ENCODE results near the gene TNFAIP8L3.
"Not testable (repeated sequence)": the region's sequence is repeated elsewhere in the genome, so short reads cannot be mapped to it uniquely, and the experiment has no call there.

The TNFAIP8L3 gene

GRCh38 chr15:51060030-51060673, 34.6 kb downstream of the TNFAIP8L3 start:
- no peak for DNase-seq (ENCODE audit: low read depth in 2 of 2)

- DNase-seq (ENCODE audit: low read depth in 2 of 2) = no peak
Measured at GRCh38 chr15:51054535-51054934, 40.2 kb downstream of the TNFAIP8L3 start.

DNA sequence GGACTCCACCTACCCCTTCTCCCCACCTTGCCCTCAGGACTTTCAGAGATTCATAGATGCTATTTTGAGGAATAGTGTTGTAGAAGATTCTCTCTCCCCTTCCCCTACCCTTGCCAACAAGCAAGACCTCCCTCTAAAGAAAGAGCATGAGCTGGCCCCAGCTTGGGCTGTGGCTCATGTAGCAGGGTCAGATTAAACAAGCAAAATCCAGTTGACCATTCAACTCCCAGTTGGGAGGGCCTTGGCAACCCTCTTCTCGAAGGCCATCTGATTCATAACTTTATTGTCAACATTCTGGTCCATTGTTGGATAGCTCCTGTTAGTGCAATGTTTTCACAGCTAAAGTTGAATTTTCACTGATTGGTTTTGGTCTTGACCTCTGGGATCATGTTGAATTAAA, 41.1 kb downstream of the TNFAIP8L3 start:
- no peak for DNase-seq (ENCODE audit: low read depth in 2 of 2)

GRCh38 chr15:51051776-51052175, 42.9 kb downstream of the TNFAIP8L3 start:
- DNase-seq (ENCODE audit: low read depth in 2 of 2) = no peak

DNA sequence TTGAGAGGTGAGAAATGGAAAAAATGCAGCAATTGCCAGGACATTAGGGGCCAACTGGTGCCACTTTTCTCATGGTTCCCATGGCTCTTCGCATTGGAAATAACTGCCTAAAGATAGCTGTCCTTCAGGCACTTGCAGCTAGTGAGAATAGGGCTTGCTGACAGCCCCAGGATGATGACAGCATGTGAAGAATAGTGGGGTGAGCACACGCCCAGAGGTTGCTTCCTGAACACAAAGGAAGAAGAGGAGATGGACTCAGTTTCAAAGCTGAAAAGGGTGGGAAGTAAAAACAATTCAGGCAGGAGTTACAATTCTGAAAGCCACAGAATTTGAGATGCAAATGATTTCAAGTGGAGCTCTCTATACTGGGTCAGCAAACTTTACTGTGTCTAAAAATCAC, 45.6 kb downstream of the TNFAIP8L3 start:
- no peak for DNase-seq (ENCODE audit: low read depth in 2 of 2)

GRCh38 chr15:51048308-51048707, 46.4 kb downstream of the TNFAIP8L3 start:
- no peak for DNase-seq (ENCODE audit: low read depth in 2 of 2)

DNA sequence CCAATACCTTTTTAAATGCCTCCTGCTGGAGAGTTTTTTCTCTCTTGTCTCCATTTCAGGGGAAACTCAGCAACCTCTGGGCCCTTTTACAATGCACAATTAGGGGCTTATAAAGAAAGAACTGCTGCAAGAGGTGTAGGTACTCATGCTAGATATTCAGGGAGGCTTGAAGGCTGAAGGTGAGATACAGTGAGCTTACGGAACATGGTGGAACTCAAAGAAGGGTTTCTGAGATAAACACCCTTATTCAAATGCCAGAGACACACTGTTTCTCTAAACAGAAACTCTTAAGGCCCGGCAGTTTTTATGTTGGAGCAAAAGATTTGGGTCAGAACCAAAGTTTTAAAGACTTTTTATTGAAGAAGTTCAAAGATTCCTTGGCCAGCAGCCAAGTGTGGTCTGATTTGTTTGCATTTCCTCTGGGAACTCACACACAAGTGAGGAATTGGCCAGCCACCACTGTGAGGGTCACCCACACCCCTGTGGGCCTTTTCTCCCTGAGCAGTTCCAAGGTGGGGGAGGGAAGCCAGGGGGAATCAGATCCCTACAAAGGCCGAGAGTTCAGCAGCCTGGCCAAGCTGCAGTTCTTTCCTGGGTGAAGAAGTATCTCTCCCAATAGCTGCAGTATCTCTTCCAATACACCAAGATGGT, 47.8 kb downstream of the TNFAIP8L3 start:
- DNase-seq (ENCODE audit: low read depth in 2 of 2) = no peak

GRCh38 chr15:51046016-51046415, 48.7 kb downstream of the TNFAIP8L3 start:
- DNase-seq (ENCODE audit: low read depth in 2 of 2) = no peak

DNA sequence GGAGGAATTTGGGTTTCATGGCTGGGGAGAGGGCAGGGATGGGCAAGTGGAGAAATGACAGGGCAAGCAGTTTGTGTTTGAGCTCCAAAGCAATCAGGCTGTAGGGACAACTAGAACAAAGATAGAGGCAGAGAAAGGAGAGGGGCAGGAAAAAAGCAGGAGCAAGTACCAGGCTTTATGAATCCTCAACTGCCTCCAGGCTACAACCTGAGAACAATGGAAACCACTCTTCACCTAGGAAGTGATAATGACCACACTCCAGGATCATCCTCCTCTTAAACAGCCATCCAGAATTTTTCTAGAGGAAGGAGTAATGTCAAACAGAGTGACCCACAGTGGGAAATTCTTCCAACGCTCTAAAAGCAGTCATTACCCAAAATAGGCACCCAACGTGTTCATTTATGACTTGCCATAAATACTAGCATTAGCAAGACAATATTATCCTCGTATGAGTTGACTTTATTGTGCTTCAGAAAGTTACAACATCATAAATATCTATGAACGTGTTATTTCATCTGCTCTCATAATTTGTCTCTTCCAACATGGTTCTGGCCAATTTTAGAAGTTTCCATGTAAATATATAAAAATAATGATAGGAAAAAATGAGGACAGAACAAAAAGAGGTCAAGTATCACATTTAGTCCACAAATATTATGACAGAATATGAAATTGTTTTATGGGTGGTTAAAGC, 50.5 kb downstream of the TNFAIP8L3 start:
- DNase-seq (ENCODE audit: low read depth in 2 of 2) = no peak

GRCh38 chr15:51038974-51039319, 55.8 kb downstream of the TNFAIP8L3 start:
- DNase-seq (ENCODE audit: low read depth in 2 of 2) = no peak

GRCh38 chr15:51038162-51038973, 56.3 kb downstream of the TNFAIP8L3 start:
- no peak for DNase-seq (ENCODE audit: low read depth in 2 of 2)

GRCh38 chr15:51037474-51037873, 57.2 kb downstream of the TNFAIP8L3 start:
- DNase-seq (ENCODE audit: low read depth in 2 of 2) = not testable (repeated sequence)

DNA sequence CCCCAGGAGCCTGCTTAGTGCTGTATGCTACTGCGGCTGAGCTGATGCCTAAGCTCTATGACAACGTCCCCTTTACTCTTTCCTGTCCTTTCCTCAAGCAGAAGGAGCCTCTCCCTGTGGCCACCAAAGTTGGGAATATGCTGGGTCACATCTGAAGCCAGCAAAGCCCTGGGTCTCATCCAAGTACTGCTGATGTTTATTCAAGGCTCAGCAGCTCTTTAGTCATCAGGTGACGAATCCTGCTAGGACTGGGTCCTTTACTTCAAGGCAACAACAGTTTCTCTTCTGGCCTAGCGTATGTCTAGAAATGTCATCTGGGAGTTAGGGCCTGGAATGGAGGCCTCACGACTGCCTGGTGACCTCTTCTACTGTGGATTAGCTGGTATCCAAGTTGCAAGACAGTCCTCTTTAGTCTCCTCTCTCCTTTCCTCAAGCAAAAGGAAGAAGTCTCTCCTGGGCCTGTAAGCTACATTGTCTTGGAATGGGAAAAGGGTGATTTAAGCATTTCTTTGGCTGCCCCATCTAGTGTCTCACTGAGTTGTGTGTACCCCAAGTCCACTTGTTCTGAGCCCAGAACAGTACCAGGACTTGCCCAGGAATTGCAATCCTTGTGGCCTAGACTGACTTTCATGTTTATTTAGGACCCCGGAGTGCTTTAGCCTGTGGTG, 63.9 kb downstream of the TNFAIP8L3 start:
- no peak for DNase-seq (ENCODE audit: low read depth in 2 of 2)

- no peak for DNase-seq (ENCODE audit: low read depth in 2 of 2)
Measured at GRCh38 chr15:51025454-51025846, 69.3 kb downstream of the TNFAIP8L3 start.

DNA sequence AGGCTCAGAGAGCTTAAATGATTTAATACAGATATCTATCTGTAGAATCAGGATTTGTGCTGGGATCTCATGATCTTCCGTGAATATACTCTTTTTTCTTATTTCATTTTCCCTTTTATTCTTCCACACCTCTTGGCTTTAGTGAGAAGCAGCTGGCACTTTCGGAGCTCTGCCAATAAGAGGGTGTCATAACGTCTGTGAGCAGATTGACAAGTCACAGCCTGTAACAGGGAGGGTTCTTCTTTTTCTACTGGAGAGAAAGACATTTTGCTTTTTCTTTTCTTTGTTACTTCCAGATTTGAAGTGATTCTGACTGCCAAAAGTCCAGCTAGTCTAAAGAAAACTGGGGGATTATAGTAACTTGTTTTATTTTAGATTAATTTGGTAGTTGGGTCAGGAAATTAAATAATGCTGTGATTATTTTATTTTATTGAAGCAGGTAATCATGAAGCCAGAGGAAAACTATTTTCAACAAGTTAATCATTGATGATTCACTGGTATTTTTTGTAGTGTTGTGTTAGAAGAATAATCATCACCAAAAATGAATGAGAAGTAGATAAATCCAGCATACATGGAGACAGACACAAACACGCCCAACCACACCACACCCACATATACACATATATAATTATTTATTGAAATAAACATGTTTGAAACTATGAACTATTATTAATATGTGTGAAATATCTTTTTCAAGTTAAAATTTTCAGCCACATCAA, 69.8 kb downstream of the TNFAIP8L3 start:
- DNase-seq (ENCODE audit: low read depth in 2 of 2) = no peak

- no peak for DNase-seq (ENCODE audit: low read depth in 2 of 2)
Measured at GRCh38 chr15:51023499-51023898, 71.2 kb downstream of the TNFAIP8L3 start.

- no peak for DNase-seq (ENCODE audit: low read depth in 2 of 2)
Measured at GRCh38 chr15:51022206-51022605, 72.5 kb downstream of the TNFAIP8L3 start.

DNA sequence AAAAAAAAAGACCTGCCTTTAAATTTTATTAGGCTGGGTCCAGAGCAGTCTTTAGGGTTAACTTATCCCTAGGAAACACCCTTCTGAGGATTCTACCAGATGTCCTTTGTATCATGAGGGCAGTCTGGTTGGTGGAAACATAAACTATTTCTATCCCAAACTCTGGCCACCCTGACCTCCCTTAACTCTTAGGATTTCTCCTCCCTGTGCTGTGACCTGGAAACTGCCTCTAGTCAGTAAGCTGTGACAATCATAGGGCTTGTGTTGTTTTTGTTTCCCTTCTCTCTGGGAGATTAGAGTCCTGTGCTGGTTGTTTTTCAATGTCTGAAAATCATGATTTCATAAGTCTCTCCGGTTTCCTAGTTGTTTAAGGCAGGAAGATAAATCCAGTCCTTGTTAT, 78.1 kb downstream of the TNFAIP8L3 start:
- DNase-seq (ENCODE audit: low read depth in 2 of 2) = no peak

DNA sequence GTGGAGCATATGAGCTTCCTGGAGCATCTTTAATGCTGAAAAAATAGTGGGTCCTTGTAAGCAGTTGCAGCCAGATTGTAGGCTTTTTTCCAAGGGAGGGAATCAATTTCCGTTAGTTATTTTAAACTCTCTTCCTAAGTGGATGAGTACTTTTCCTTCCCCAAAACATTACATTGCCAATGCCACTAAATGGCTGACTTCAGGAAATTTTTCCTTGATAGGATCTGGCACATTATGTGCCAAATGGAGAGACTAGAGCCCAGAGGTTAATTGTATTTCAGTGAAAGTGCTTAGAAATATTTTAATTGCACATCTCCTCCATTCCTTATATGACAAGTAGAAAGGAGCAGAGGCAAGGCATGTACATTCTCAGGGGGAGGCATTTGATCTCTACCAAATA, 83.5 kb downstream of the TNFAIP8L3 start:
- DNase-seq (ENCODE audit: low read depth in 2 of 2) = no peak

- DNase-seq (ENCODE audit: low read depth in 2 of 2) = no peak
Measured at GRCh38 chr15:51007131-51007666, 87.5 kb downstream of the TNFAIP8L3 start.
